Ascending aorta (tissue), 2 donors: Measurements from ENCODE around the gene CTNNA2. TPM values are rescaled to one million over a fixed set of nuclear protein-coding genes. Genes with fewer than 3 reads are reported as not detected.

Experiments used
- DNase-seq, 2 donors: peaks; one replicate each; pipeline ENCODE4 v3.0.0-alpha.2; 2019; ENCODE audit warnings: low spot score in 2 of 2
- H3K27ac ChIP-seq, 2 donors: fragments of 200-600 bp; sonication (generic); one replicate each; pipeline ENCODE4 v1.5.1; 2016 to 2017; ENCODE audit warnings: mild to moderate bottlenecking in 1 of 2
- H3K27me3 ChIP-seq: fragments of 200-600 bp; sonication (generic); one replicate; pipeline ENCODE4 v1.5.1; 2017
- H3K36me3 ChIP-seq, 2 donors: fragments of 200-600 bp; sonication (generic); one replicate each; pipeline ENCODE4 v1.5.1; 2016
- H3K4me1 ChIP-seq, 2 donors: fragments of 200-600 bp; sonication (generic); one replicate each; pipeline ENCODE4 v1.5.1; 2016 to 2017; ENCODE audit warnings: mild to moderate bottlenecking in 1 of 2
- H3K4me3 ChIP-seq, 2 donors: fragments of 200-600 bp; sonication (generic); one replicate each; pipeline ENCODE4 v1.5.1; 2016 to 2017; ENCODE audit warnings: mild to moderate bottlenecking in 1 of 2
- H3K9me3 ChIP-seq, 2 donors: fragments of 200-600 bp; sonication (generic); one replicate each; pipeline ENCODE4 v1.5.1; 2016
- intact Hi-C: fragments of 100-400 bp; cut with DNase I; formaldehyde crosslinking; loops from one replicate; pipeline ENCODE4 v1.15.1; 2023
- total RNA-seq: library from RNA; depleted of rRNA; stranded (reverse); fragments of >200 nt; gene quantifications from one replicate; pipeline ENCODE4 v1.1.0, GENCODE V29; 2016
- TF ChIP-seq, protein P1 (sequence below), 3 experiments: fragments of 200-600 bp in 2 of 3; fragments of 450-650 bp in 1 of 3; sonication (generic) in 2 of 3; IDR thresholded peaks; one replicate each; pipeline ENCODE4 v1.5.1; 2016 to 2019; ENCODE audit warnings: antibody characterized with exemption in 3 of 3, mild to moderate bottlenecking in 1 of 3, moderate library complexity in 1 of 3

CTNNA2 gene
- total RNA-seq, 1 donor from 2014 or later: not detected

DNA sequence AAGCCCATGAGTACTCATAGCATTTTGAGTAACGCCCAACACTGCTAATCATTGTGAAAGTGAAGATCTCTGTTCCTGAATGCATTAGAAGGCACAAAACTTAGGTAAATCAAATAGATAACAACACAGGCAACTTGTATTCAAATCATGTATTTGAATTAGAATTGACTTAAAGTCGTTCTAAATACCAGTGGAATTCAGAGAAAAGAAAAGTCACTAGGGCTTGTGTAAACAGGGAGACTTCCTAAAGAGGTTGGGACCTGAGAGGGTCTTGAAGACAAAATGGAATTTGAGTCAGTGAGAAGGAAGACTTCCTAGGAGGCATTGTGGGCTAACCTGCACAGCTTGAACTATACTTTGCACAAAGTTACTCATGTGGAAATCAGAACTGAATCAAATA, 127.2 kb downstream of the CTNNA2 start:
- Histone ChIP-seq H3K4me1 (no peaks in the 10 kb centered on the region), H3K4me3 (no peak overlapping the region), H3K27ac (no peak overlapping the region), H3K9me3 (no peaks in the 10 kb centered on the region), H3K27me3 (no peaks in the 10 kb centered on the region), H3K36me3 (no peaks in the 10 kb centered on the region)
- TF ChIP-seq, protein P1, sequence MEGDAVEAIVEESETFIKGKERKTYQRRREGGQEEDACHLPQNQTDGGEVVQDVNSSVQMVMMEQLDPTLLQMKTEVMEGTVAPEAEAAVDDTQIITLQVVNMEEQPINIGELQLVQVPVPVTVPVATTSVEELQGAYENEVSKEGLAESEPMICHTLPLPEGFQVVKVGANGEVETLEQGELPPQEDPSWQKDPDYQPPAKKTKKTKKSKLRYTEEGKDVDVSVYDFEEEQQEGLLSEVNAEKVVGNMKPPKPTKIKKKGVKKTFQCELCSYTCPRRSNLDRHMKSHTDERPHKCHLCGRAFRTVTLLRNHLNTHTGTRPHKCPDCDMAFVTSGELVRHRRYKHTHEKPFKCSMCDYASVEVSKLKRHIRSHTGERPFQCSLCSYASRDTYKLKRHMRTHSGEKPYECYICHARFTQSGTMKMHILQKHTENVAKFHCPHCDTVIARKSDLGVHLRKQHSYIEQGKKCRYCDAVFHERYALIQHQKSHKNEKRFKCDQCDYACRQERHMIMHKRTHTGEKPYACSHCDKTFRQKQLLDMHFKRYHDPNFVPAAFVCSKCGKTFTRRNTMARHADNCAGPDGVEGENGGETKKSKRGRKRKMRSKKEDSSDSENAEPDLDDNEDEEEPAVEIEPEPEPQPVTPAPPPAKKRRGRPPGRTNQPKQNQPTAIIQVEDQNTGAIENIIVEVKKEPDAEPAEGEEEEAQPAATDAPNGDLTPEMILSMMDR (IDR thresholded peaks at IDR 0.05): no peak
- DNase-seq: no peak
- intact Hi-C loops: no loop called here

DNA sequence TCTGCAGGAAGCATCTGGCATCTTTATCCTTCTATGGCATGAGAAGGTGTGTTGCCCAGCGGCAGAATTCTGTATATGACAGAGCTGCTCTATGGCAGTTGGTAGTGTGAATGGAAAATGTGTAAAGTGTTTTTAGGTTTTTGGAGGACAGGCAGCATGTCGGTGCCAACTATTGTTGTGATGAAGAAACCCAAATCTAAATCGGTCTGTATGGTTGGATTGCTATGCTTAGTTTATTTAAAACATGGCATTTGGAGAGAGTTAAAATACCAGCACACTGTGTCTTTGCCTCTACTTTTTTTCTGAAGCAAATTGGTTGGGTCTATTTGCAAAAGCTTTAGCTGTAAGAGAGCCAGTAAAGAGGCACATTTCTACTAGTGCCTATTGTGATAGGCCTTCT, 136.7 kb downstream of the CTNNA2 start:
- H3K4me3 ChIP-seq: no peak overlapping the region
- no peaks in the 10 kb centered on the region for H3K36me3 ChIP-seq

DNA sequence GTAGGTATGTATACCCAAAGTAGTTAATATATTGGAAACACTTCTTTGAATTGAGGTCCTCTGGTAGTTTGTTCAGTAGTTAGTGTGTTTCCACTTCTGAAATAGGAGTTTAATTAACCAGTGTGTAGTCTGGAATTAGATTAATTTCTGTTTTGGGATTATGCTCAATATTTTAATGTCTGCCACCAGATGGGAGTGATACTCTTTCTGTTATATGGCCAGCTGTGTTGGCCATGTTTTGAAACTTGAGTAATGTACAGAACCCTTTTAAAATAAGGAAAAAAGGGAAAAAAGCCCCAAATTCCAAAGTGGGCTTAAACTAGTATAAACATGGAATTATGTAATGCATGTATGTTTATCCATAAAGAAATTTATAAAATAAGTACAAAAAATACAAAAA, 147.7 kb downstream of the CTNNA2 start:
- TF ChIP-seq, protein P1 (IDR thresholded peaks at IDR 0.05): no peak
- H3K27ac ChIP-seq: no peak overlapping the region
- H3K4me1 ChIP-seq: no peaks in the 10 kb centered on the region
- no peaks in the 10 kb centered on the region for H3K27me3 ChIP-seq
- H3K9me3 ChIP-seq: no peaks in the 10 kb centered on the region
- DNase-seq: no peak
- intact Hi-C loops: no loop called here
- H3K36me3 ChIP-seq: no peaks in the 10 kb centered on the region
- no peak overlapping the region for H3K4me3 ChIP-seq

More for the DNA sequence above, 136.7 kb downstream of the CTNNA2 start:
- TF ChIP-seq, protein P1 (IDR thresholded peaks at IDR 0.05): no peak
- no peaks in the 10 kb centered on the region for H3K4me1 ChIP-seq
- H3K9me3 ChIP-seq: no peaks in the 10 kb centered on the region
- DNase-seq: no peak
- H3K27ac ChIP-seq: no peak overlapping the region
- intact Hi-C loops: no loop called here
- no peaks in the 10 kb centered on the region for H3K27me3 ChIP-seq

DNA sequence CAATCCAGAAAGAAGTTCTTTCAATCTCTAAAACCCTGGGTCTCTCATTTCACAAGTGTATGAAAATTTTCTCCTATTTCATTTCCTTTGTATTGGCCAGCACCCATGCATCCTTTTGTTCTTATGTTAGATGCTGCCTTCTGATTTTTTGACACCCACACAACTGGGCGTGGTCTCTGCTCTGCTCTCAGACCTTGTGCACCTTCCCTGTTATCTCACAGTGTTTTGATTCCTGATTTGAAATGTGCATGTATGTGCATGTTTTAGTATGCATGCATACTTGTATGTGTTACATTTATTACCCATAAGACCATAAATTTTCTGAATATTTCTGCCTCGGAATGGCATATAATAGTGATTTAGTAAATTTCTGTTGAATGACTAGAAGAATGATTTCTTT, 152.2 kb downstream of the CTNNA2 start:
- no peak overlapping the region for H3K4me3 ChIP-seq
- intact Hi-C loops: no loop called here
- TF ChIP-seq, protein P1 (IDR thresholded peaks at IDR 0.05): no peak

DNA sequence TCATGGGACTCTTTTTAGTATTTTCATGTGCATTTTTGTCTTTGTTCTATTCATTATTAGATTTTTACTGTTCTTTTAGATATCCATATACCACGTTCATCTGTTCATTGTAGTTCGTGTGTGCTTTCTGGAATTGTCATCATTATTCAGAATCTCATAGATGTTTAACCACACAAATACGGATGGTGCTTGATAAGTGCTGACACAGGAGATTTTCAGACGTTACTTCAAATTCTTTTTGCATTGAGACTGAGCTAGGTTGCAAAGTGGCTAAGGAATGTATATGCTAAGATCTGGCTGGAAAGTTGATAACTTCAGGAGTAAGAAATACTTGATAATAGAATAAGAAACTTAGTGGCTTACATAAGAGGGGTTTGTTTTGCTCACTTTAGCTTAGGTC, 153.6 kb downstream of the CTNNA2 start:
- Histone ChIP-seq H3K4me3 (no peak overlapping the region), H3K9me3 (no peaks in the 10 kb centered on the region), H3K27me3 (no peaks in the 10 kb centered on the region), H3K36me3 (no peaks in the 10 kb centered on the region), H3K27ac (no peak overlapping the region), H3K4me1 (no peaks in the 10 kb centered on the region)
- intact Hi-C loops: no loop called here
- no peak for DNase-seq
- TF ChIP-seq, protein P1 (IDR thresholded peaks at IDR 0.05): no peak

More for the DNA sequence above, 152.2 kb downstream of the CTNNA2 start:
- Histone ChIP-seq H3K36me3 (no peaks in the 10 kb centered on the region), H3K9me3 (no peaks in the 10 kb centered on the region), H3K27me3 (no peaks in the 10 kb centered on the region), H3K4me1 (no peaks in the 10 kb centered on the region), H3K27ac (no peak overlapping the region)
- no peak for DNase-seq

DNA sequence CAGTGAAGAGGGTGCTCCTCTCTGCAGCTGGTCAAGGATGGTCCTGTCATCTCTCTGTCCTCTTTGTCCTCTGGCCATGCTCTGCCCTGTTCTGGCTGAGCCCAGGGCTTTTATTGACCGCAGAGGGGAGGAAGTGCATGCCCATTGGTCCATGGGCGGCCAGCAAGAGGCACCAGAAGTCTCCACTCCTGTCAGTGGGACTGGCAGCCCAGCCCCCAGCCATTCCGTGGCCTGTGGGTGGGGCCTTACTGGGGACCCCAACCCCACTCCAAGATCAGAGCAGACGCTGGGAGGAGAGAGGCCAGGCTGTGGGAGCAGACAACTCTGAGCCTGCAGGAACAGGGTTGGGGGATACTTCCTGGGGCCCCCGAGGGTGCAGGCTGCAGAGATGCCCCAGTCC, 156.9 kb downstream of the CTNNA2 start:
- Histone ChIP-seq H3K4me3 (no peak overlapping the region), H3K4me1 (no peaks in the 10 kb centered on the region), H3K27me3 (no peaks in the 10 kb centered on the region), H3K9me3 (no peaks in the 10 kb centered on the region), H3K27ac (no peak overlapping the region), H3K36me3 (no peaks in the 10 kb centered on the region)
- no peak for DNase-seq
- TF ChIP-seq, protein P1 (IDR thresholded peaks at IDR 0.05): no peak
- intact Hi-C loops: no loop called here
